DND-41 (cell line): Measurements from ENCODE around the gene ROCK1.
A peak's percentile ranks its signal among the peaks of the same experiment; 100 is the strongest.

Source experiments
- ATAC-seq: fragments of 200-7000 bp; cut with Tn5 transposase; 3 replicates; pipeline ENCODE4 v1.9.1; 2021; ENCODE audit warnings: low read depth; ENCODE audit not compliant: insufficient read depth
- DNase-seq: peaks from one replicate; pipeline ENCODE4 v3.0.0-alpha.2; 2020
- H2AFZ ChIP-seq: 2 replicates; pipeline ENCODE4 v1.6.0; 2012; ENCODE audit warnings: low read depth, low read length
- H3K27ac ChIP-seq: 2 replicates; pipeline ENCODE4 v1.5.1; 2012; ENCODE audit warnings: low read length, inconsistent platforms
- H3K27me3 ChIP-seq: fragments of 200-600 bp; sonication (generic); 2 replicates; pipeline ENCODE4 v1.6.0; 2012; ENCODE audit warnings: low read length, mild to moderate bottlenecking, inconsistent platforms; ENCODE audit not compliant: insufficient read depth, poor library complexity
- H3K36me3 ChIP-seq: 2 replicates; pipeline ENCODE4 v1.5.1; 2012; ENCODE audit warnings: low read length, inconsistent platforms; ENCODE audit not compliant: insufficient read depth
- H3K4me1 ChIP-seq: 2 replicates; pipeline ENCODE4 v1.5.1; 2012; ENCODE audit warnings: mild to moderate bottlenecking, low read length; ENCODE audit not compliant: insufficient read depth
- H3K4me2 ChIP-seq: 2 replicates; pipeline ENCODE4 v1.6.0; 2012; ENCODE audit warnings: mild to moderate bottlenecking, moderate library complexity, low read length, inconsistent platforms; ENCODE audit not compliant: insufficient read depth
- H3K4me3 ChIP-seq, 2 experiments: fragments of 200-600 bp in 1 of 2; shearing (Covaris generic) in 1 of 2; 2 replicates each; pipeline ENCODE4 v1.5.1; 2012 to 2016; ENCODE audit warnings: inconsistent platforms in 2 of 2, low read length in 2 of 2, mild to moderate bottlenecking in 2 of 2, low read depth in 1 of 2, moderate library complexity in 1 of 2
- H3K79me2 ChIP-seq: 2 replicates; pipeline ENCODE4 v1.6.0; 2012; ENCODE audit warnings: low read length, inconsistent platforms; ENCODE audit not compliant: insufficient read depth
- H3K9ac ChIP-seq: 2 replicates; pipeline ENCODE4 v1.6.0; 2012; ENCODE audit warnings: low read depth, mild to moderate bottlenecking, inconsistent platforms, low read length, moderate library complexity
- H3K9me3 ChIP-seq: 2 replicates; pipeline ENCODE4 v1.5.1; 2012; ENCODE audit warnings: low read length, moderate library complexity, mild to moderate bottlenecking, inconsistent platforms; ENCODE audit not compliant: insufficient read depth, severe bottlenecking
- H4K20me1 ChIP-seq: 2 replicates; pipeline ENCODE4 v1.6.0; 2012; ENCODE audit warnings: low read length; ENCODE audit not compliant: insufficient read depth
- EZH2 ChIP-seq: IDR thresholded peaks from 3 replicates; pipeline ENCODE4 v1.6.1; 2012; ENCODE audit warnings: borderline replicate concordance, low read depth, mild to moderate bottlenecking, moderate library complexity, low read length, inconsistent platforms; ENCODE audit not compliant: severe bottlenecking
- TF ChIP-seq, protein P1 (sequence below): IDR thresholded peaks from 2 replicates; pipeline ENCODE4 v1.5.1; 2012; ENCODE audit warnings: borderline replicate concordance, low read length, moderate library complexity, mild to moderate bottlenecking; ENCODE audit not compliant: poor library complexity, severe bottlenecking; ENCODE audit errors: extremely low read depth

ROCK1 gene

DNA sequence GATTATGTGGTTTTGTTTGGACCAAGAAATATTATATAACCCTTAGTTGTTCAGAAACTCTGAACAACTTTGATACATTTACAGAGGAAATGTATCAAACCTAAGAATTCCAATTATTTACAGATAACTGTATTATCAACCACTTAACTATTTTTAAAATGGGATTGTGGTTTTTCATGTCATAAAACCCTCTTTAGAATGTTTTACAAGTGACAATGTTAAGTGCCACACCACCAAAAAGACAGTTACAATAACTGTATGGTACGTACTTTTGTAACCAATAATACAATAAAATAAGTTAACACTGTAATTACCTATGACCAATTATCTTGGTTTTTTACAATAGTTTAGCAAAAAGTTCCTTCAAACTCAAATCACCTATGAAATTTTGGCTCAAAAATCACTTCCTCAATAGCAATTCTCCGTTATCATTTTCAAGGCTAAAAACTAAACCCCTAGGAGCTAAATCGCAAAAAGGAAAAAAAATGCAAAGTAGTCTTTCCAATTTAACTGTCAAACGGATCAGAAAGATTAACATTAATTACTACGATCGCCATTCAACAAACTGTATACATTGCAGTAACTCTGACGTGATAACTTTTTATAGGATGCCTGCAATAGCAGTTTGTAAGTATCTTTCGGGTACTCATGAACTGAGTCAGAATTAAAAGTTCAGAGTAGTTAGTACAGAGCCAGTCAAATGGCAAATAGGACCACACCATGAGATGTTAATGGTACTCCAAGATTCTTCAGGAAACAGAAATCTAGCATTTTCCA lies 1.5 kb downstream of the ROCK1 start:
- Histone ChIP-seq H3K27ac (peak overlapping the region; percentile 97), H4K20me1 (peaks cover 59% of the 10 kb centered on the region), H3K4me1 (peaks cover 53% of the 10 kb centered on the region), H3K9ac (peak overlapping the region; percentile 98), H3K9me3 (no peaks in the 10 kb centered on the region), H3K4me2 (peak overlapping the region; percentile 70), H3K4me3 (peak overlapping the region; percentile 79 to 98), H3K79me2 (peaks cover 64% of the 10 kb centered on the region), H2AFZ (0 out of 2 replicates have a peak overlapping the region, but pooled peaks have one; percentile 99), H3K27me3 (no peaks in the 10 kb centered on the region), H3K36me3 (no peaks in the 10 kb centered on the region; the same call in 1 of the 2 replicates)
- TF ChIP-seq EZH2 = no peak
- TF ChIP-seq, protein P1, sequence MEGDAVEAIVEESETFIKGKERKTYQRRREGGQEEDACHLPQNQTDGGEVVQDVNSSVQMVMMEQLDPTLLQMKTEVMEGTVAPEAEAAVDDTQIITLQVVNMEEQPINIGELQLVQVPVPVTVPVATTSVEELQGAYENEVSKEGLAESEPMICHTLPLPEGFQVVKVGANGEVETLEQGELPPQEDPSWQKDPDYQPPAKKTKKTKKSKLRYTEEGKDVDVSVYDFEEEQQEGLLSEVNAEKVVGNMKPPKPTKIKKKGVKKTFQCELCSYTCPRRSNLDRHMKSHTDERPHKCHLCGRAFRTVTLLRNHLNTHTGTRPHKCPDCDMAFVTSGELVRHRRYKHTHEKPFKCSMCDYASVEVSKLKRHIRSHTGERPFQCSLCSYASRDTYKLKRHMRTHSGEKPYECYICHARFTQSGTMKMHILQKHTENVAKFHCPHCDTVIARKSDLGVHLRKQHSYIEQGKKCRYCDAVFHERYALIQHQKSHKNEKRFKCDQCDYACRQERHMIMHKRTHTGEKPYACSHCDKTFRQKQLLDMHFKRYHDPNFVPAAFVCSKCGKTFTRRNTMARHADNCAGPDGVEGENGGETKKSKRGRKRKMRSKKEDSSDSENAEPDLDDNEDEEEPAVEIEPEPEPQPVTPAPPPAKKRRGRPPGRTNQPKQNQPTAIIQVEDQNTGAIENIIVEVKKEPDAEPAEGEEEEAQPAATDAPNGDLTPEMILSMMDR = no peak
- ATAC-seq = no peak
- no peak for DNase-seq

DNA sequence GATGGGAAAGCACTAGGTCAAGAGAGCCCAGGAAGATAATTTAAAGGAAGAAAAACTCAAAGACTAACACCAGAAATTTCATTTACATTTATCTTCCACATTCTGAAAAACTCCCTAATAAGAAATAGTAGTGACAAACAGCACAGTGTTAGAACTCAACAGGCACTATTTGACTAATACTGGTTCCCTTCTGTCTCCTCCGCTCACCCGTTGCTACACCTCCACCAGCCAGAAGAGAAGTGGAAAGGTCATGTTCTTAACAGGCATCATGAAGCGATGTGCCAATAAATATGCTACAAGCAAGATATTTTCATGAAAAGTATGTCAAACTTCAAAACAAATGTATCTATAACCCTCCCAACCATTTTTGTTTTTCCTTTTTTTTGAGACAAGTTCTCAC lies 5.7 kb downstream of the ROCK1 start:
- H3K79me2 ChIP-seq = peaks cover 100% of the 10 kb centered on the region
- no peak overlapping the region; a peak in 1 of 4 replicates for H3K4me3 ChIP-seq
- no peaks in the 10 kb centered on the region for H3K27me3 ChIP-seq
- peaks cover 85% of the 10 kb centered on the region for H4K20me1 ChIP-seq
- H2AFZ ChIP-seq = no peak overlapping the region
- H3K9ac ChIP-seq = no peak overlapping the region
- H3K27ac ChIP-seq = no peak overlapping the region
- H3K4me1 ChIP-seq = peaks cover 43% of the 10 kb centered on the region
- DNase-seq (no peak), ATAC-seq (no peak)
- H3K36me3 ChIP-seq = no peaks in the 10 kb centered on the region; the same call in 1 of the 2 replicates
- no peaks in the 10 kb centered on the region for H3K9me3 ChIP-seq
- TF ChIP-seq, protein P1 = no peak
- TF ChIP-seq EZH2 = no peak
- H3K4me2 ChIP-seq = peak overlapping the region; percentile 70; the same call in 1 of the 2 replicates

DNA sequence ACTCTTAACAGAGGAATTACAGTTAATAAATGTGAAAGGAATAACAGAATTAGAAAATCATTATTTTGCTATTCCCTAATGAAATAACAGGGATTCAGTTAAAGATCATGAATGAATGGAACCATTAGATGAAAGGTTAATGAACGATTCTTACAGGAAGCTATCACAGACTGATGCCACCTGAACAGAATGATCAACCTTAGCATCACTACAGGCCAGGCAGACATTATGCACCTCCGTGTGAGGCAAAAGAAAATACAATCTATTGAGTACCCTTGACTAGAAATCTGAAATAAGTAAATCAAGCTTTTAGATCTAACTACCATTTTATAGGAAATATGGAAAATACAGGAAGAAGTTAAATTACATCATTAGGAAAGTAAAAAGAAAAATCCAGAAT lies 10.4 kb downstream of the ROCK1 start:
- H3K27me3 ChIP-seq = no peaks in the 10 kb centered on the region
- H2AFZ ChIP-seq = no peak overlapping the region
- no peaks in the 10 kb centered on the region for H3K36me3 ChIP-seq
- no peak for TF ChIP-seq EZH2
- TF ChIP-seq, protein P1 = no peak
- no peak overlapping the region for H3K27ac ChIP-seq
- peaks cover 8% of the 10 kb centered on the region for H3K4me1 ChIP-seq
- peaks cover 100% of the 10 kb centered on the region for H3K79me2 ChIP-seq
- no peak overlapping the region for H3K9ac ChIP-seq
- H4K20me1 ChIP-seq = peaks cover 78% of the 10 kb centered on the region
- no peak overlapping the region for H3K4me2 ChIP-seq
- DNase-seq = no peak
- ATAC-seq = no peak
- H3K9me3 ChIP-seq = no peaks in the 10 kb centered on the region
- H3K4me3 ChIP-seq = no peak overlapping the region

DNA sequence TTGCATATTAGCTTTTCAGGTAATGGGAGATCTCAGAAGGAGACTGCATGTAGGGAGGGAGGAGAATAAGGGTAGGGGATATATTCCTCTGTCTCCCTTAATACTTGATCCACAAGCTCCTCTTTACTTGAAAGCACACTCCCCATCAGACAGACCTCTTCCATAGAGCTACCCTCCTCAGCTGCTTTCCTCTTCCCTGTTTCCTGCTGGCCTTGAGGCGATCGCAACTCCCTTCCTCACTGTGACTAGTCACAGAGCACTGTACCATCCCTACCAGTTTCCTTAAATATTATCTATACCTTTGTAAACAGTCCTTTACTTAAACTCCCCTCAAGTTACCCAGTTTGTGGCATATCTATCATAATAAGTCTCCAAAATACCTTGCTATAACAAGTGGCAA lies 10.9 kb downstream of the ROCK1 start:
- Histone ChIP-seq H3K27me3 (no peaks in the 10 kb centered on the region), H3K4me2 (no peak overlapping the region), H3K9me3 (no peaks in the 10 kb centered on the region), H3K36me3 (no peaks in the 10 kb centered on the region), H3K4me3 (no peak overlapping the region), H3K27ac (no peak overlapping the region), H3K79me2 (peaks cover 99% of the 10 kb centered on the region), H2AFZ (no peak overlapping the region), H4K20me1 (peaks cover 73% of the 10 kb centered on the region), H3K4me1 (peaks cover 4% of the 10 kb centered on the region), H3K9ac (no peak overlapping the region)
- DNase-seq (no peak), ATAC-seq (no peak; the same call in 2 of the 3 replicates)
- TF ChIP-seq, protein P1 = no peak
- TF ChIP-seq EZH2 = no peak
